GM20000 (cell line): ENCODE data around the gene SNRNP35.
A peak's percentile ranks its signal among the peaks of the same experiment; 100 is the strongest.
"Not testable (repeated sequence)": the region's sequence is repeated elsewhere in the genome, so short reads cannot be mapped to it uniquely, and the experiment has no call there.

Experiments used
- DNase-seq: peaks from one replicate; pipeline ENCODE4 v3.0.0; 2012; ENCODE audit warnings: low spot score
- TF ChIP-seq, protein P1 (sequence below): IDR thresholded peaks from 2 replicates; pipeline ENCODE4 v1.5.1; 2012; ENCODE audit warnings: mild to moderate bottlenecking, control low read depth; ENCODE audit errors: extremely low read depth, missing control alignments

Gene SNRNP35

GRCh38 chr12:123478069-123478468, 20.1 kb downstream of the SNRNP35 start:
- DNase-seq, result no peak
- TF ChIP-seq, protein P1, sequence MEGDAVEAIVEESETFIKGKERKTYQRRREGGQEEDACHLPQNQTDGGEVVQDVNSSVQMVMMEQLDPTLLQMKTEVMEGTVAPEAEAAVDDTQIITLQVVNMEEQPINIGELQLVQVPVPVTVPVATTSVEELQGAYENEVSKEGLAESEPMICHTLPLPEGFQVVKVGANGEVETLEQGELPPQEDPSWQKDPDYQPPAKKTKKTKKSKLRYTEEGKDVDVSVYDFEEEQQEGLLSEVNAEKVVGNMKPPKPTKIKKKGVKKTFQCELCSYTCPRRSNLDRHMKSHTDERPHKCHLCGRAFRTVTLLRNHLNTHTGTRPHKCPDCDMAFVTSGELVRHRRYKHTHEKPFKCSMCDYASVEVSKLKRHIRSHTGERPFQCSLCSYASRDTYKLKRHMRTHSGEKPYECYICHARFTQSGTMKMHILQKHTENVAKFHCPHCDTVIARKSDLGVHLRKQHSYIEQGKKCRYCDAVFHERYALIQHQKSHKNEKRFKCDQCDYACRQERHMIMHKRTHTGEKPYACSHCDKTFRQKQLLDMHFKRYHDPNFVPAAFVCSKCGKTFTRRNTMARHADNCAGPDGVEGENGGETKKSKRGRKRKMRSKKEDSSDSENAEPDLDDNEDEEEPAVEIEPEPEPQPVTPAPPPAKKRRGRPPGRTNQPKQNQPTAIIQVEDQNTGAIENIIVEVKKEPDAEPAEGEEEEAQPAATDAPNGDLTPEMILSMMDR, result no peak

GRCh38 chr12:123478762-123479161, 20.8 kb downstream of the SNRNP35 start:
- TF ChIP-seq, protein P1, result no peak
- no peak for DNase-seq

GRCh38 chr12:123479442-123480180, 21.7 kb downstream of the SNRNP35 start:
- no peak for DNase-seq
- TF ChIP-seq, protein P1, result no peak

- not testable (repeated sequence) for DNase-seq
These were observed 23.3 kb downstream of the SNRNP35 start for GRCh38 chr12:123481251-123481650.

- TF ChIP-seq, protein P1, result no peak
- no peak for DNase-seq
These were observed 24.9 kb downstream of the SNRNP35 start for GRCh38 chr12:123482876-123483275.

DNA sequence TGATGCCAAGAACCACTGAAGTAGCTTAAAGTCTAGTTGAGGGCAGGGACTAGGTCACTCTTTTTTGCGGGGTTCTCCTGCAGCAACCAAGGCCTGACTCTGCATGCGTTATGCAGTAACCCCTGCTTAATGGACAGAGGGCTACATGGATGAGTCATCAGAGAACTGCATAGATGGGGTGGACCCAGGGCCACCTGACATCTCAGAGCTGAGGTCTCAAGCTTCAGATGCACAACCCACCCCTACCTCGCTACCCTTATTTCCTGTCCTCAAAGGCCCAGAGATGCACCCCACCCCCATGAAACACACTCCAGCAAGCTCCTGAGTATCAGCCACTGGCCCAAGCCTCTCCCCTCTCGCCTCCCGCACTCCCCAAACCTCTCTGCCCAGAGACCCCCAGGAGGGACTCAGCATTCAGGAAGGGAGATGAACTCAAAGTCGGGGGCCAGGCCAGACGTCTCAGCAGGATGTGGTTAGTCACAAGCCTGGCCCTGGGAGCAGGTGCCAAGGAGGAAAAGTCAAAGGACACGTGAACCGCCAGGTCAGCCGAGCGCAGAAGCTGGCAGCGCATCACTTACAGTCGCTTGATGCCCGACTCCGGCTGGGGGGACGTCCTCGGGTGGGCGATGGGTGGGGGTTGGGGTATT, 25.8 kb downstream of the SNRNP35 start:
- TF ChIP-seq, protein P1, result no peak

DNA sequence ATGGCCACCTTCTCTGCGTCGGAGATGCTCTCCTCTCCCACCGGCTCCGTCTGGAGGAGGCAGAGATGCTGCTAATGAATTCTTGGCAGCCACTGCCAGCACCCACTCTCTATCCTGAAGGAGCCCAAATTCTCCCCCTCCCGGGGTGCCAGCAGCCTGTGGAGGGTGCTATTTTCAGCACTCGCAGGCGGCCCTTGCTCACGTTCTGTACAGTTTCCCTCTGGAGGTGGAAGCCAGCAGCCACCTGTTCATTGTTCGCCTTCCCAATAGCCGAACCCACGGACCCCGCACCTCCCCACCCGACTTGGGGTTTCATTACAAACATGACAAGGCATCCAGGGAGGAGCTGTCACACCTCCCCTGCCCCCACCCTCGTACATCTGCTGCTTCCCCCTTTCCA, 27.8 kb downstream of the SNRNP35 start:
- DNase-seq, result no peak
- TF ChIP-seq, protein P1, result no peak

More for the DNA sequence above, 25.8 kb downstream of the SNRNP35 start:
- DNase-seq, result peak; percentile 27

DNA sequence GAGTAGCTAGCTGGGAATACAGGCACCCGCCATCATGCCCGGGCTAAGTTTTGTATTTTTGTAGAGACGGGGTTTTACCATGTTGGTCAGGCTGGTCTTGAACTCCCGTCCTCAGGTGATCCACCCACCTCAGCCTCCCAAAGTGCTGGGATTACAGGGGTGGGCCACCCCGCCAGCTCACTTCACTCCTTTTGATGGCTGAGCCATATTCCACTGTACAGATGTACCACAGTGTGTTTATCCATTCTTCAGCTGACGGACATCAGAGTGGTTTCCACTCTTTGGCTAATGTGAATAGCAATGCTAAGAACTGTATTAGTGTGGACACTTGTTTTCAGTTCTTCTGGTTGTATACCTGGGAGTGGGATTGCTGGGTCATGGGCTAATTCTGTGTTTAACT, 29.5 kb downstream of the SNRNP35 start:
- no peak for DNase-seq
- TF ChIP-seq, protein P1, result no peak
